ENCODE data around the gene AKAP6.

Gene AKAP6

GRCh38 chr14:32514236-32514635, 185.1 kb downstream of the AKAP6 start:
- DNase-seq (ENCODE audit: insufficient read length, low spot score), result no peak
- no peak for FAIRE-seq

DNA sequence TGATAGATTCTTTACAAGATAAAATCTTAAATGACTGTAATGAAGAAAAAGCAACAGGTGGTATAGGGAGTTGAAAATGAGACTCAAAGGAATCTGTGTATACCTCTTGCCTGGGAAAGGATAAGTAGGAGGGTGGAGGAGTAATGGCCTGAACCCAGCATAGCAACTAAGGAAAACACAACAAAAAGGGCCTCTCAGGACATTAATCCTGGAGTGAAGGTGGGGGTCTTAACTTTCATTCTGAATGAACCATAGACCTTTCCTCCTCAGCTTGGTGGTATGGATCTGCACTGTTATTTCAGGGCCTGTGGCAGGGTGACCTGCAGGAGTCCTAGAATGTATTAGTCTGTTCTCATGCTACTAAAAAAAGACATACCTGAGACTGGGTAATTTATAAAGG, 185.6 kb downstream of the AKAP6 start:
- DNase-seq (ENCODE audit: insufficient read length, low spot score), result no peak
- no peak for FAIRE-seq

- FAIRE-seq (no peak), DNase-seq (ENCODE audit: insufficient read length, low spot score) (no peak)
Observed at GRCh38 chr14:32524609-32525375, 195.7 kb downstream of the AKAP6 start.

- DNase-seq (ENCODE audit: insufficient read length, low spot score), result no peak
- FAIRE-seq, result no peak
Observed at GRCh38 chr14:32525591-32525990, 196.5 kb downstream of the AKAP6 start.

GRCh38 chr14:32530800-32531199, 201.7 kb downstream of the AKAP6 start:
- DNase-seq (ENCODE audit: insufficient read length, low spot score) (no peak), FAIRE-seq (no peak)

DNA sequence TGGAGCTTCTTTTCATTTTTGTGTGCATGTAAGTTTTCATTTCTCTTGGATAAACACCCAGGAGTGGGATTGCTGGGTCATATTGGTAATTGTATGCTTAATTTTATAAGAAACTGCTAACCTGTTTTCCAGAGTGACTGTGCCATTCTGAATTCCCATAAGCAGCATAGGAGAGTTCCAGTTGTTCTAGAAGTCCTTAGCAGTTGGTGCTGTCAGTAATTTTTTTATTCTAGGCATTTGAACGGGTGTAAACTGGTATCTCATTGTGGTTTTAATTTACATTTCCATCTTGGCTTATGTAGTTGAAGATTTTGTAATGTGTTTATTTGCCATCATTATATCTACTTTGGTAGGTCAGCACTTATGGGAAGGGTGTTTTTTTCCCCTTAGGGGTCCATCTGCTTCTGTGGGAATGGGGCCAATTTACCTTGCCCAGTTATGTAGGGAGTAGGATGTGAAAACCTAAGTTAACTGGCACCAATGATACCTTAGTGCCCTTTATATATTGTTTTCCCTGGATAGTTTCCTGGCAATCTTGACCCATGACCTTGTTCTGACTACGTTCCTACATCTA, 202.9 kb downstream of the AKAP6 start:
- no peak for DNase-seq (ENCODE audit: insufficient read length, low spot score)
- FAIRE-seq, result no peak

GRCh38 chr14:32534145-32534544, 205.0 kb downstream of the AKAP6 start:
- no peak for DNase-seq (ENCODE audit: insufficient read length, low spot score)

GRCh38 chr14:32536175-32536574, 207.1 kb downstream of the AKAP6 start:
- DNase-seq (ENCODE audit: insufficient read length, low spot score) (no peak), FAIRE-seq (no peak)

More at GRCh38 chr14:32534145-32534544, 205.0 kb downstream of the AKAP6 start:
- no peak for FAIRE-seq

DNA sequence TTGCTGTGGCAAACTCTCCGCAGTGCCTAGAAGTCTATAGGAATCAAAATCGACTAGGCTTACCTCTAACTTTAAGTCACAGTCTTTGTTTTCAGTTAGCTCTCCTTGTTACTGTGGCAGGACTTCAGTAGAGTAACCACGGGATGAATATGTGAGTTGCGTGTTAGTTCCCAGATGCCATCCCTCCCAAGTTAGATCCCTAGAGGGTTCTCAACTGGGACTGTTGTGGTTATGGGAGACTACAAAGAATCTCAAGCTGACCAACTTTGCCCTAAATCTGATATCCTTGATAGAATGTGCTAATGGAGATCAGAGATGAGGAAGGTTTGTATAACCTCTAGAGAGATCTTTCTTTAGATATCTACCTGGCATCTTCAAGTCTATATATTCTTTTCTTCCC, 208.1 kb downstream of the AKAP6 start:
- no peak for FAIRE-seq
- DNase-seq (ENCODE audit: insufficient read length, low spot score), result no peak

- FAIRE-seq (no peak), DNase-seq (ENCODE audit: insufficient read length, low spot score) (no peak)
Observed at GRCh38 chr14:32542507-32542906, 213.4 kb downstream of the AKAP6 start.

- DNase-seq (ENCODE audit: insufficient read length, low spot score), result no peak
- FAIRE-seq, result no peak
Observed at GRCh38 chr14:32545095-32545494, 216.0 kb downstream of the AKAP6 start.

GRCh38 chr14:32545506-32546210, 216.6 kb downstream of the AKAP6 start:
- no peak for FAIRE-seq
- DNase-seq (ENCODE audit: insufficient read length, low spot score), result no peak

DNA sequence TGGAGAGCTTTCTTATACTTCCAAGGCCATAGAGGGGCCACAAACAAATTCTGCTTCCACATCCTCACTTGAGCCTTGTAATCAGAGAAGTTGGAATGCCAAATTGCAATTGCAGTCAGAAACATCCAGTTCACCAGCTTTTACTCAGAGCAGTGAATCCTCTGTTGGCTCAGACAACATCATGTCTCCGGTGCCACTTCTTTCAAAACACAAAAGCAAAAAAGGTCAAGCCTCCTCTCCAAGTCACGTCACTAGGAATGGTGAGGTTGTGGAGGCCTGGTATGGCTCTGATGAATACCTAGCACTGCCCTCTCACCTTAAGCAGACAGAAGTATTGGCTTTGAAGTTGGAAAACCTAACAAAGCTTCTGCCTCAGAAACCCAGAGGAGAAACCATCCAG, 217.1 kb downstream of the AKAP6 start:
- DNase-seq (ENCODE audit: insufficient read length, low spot score) (no peak), FAIRE-seq (no peak)

DNA sequence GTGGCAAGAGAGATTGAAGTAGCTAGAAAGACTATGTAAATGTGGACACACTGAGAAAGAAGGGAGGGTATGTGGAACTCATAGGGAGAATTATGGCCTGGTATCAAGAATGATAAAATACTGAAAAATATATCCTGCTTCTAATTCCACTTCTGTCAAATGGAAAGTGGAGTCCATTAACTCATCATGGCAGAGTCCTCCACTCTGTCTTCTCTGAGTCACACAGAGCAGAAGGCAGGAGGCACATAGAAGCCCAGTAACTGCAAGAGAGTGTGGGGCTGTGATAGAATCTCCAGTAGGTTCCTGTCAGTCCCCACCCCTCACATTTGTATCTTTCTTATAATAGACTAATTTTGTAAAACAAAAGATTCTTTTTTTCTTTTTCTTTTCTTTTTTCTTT, 223.7 kb downstream of the AKAP6 start:
- no peak for DNase-seq (ENCODE audit: insufficient read length, low spot score)
- no peak for FAIRE-seq

GRCh38 chr14:32559048-32559447, 229.9 kb downstream of the AKAP6 start:
- no peak for FAIRE-seq
- DNase-seq (ENCODE audit: insufficient read length, low spot score), result no peak

GRCh38 chr14:32559590-32559989, 230.5 kb downstream of the AKAP6 start:
- no peak for DNase-seq (ENCODE audit: insufficient read length, low spot score)
- no peak for FAIRE-seq

DNA sequence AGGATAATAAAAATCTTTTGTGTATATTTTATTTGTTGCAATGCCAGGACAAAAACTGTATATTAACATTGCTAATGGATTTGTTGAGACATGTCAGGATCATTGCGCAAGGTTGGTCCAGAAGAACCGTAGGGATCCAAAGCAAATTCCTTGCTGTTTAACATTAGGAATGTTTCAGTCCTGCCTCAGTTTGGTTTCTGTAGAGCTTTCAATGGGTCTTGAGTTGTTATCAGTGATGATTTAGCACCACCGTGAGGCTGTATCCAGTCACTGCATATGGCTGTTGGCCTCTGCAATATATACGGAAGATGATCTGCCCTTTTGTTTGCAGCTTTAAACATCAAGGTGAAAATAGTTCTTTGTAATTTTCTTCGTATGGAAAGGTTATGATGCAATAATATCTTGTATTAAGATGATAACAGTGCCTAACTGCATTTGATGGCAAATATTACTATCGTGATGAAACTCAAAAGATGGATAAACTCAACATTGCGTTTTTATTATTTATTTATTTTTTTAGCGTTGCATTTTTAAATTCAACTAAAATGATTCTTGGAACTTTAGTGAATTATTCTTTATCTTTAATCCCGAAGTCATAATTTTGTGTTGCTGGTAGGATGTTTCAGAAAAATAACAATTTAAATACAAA, 231.2 kb downstream of the AKAP6 start:
- DNase-seq (ENCODE audit: insufficient read length, low spot score), result peak; percentile 21
- peak; percentile 89 for FAIRE-seq

DNA sequence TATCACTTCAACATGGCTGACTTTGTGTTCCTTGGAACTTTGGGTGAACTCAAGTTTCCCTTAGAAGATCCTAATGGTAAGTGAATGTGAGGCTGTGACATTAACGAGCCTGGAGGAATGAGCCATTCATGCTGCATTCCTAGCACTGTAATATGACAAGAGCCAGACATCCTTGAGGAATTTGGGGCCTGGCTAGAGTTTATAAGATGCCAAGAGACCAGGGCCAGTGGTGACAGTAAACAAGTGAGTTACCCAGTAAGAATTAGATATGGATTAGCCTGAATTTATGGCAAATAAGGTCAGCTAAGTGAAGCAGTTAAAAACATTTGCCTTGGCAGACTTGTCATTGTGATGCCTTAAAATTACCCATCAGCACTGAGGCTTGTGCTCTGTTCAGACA, 232.4 kb downstream of the AKAP6 start:
- FAIRE-seq (no peak), DNase-seq (ENCODE audit: insufficient read length, low spot score) (no peak)

DNA sequence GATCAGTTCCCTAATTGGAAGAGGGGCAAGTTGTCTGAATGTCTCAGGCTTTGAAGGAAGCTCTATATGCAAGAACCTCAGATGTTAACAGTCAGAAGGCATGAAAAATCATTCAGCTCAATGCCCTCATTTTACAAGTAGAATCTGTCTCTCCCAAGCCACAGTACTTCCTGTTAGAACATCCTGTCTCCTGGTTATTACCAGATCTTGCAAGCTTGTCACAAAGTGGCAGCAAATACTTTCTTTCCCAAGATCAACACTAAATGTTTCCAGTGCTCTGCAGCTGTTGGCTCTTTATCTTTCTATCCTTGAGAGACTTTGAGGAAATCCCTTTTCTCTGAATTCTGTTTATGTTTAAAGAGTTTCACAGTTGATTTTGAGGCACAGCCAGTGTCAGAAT, 235.5 kb downstream of the AKAP6 start:
- FAIRE-seq, result peak; percentile 18

DNA sequence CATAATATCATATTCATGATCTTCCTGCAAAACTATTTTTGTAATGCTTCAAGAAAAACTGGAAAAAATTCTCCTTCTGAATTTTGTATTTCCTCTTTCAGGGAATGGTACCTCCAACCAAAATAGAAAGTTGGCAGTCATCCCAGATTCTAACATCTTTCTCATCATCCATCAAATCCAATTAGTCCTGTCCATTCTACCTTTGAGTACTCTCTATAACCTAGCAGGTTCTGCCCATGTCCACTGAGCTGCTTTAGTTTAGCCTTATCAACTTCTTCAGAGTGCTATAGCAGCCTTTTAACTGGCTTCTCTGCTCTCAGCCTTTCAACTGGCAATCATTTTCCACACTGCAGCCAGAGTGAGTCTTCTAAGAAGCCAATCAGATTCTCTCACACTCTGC, 236.2 kb downstream of the AKAP6 start:
- no peak for DNase-seq (ENCODE audit: insufficient read length, low spot score)
- no peak for FAIRE-seq

More for the DNA sequence above, 235.5 kb downstream of the AKAP6 start:
- no peak for DNase-seq (ENCODE audit: insufficient read length, low spot score)
